Activated T-cell treated with anti-CD3 and anti-CD28 coated beads, Interleukin-2, amount 50 U/mL, for 72 hours (primary cell): ENCODE data around the gene ELF4. TPM values are rescaled to one million over a fixed set of nuclear protein-coding genes. Genes with fewer than 3 reads are reported as not detected.
"Not testable (repeated sequence)": the region's sequence is repeated elsewhere in the genome, so short reads cannot be mapped to it uniquely, and the experiment has no call there.

Source experiments
- ATAC-seq, 2 donors: fragments of 150-1000 bp; cut with Tn5 transposase; replicated peaks in 1 of 2; 2 replicates each; pipeline ENCODE4 v1.10.0; 2021; ENCODE audit warnings: moderate library complexity in 2 of 2, mild to moderate bottlenecking in 1 of 2
- DNase-seq, 2 donors: peaks; one replicate each; pipeline ENCODE4 v3.0.0; 2021 to 2022; ENCODE audit warnings: mixed read lengths in 1 of 2
- H3K27ac Mint-ChIP-seq: one replicate; pipeline ENCODE4 v1.8.0; 2022; ENCODE audit warnings: mild to moderate bottlenecking, moderate library complexity, mixed read lengths
- H3K27me3 Mint-ChIP-seq: one replicate; pipeline ENCODE4 v1.8.0; 2022; ENCODE audit warnings: low read depth, mixed read lengths
- H3K36me3 Mint-ChIP-seq, 2 donors: one replicate each; pipeline ENCODE4 v1.8.0; 2022; ENCODE audit warnings: mixed read lengths in 2 of 2, mild to moderate bottlenecking in 1 of 2; ENCODE audit not compliant: insufficient read depth in 2 of 2
- H3K4me1 Mint-ChIP-seq: one replicate; pipeline ENCODE4 v1.8.0; 2022; ENCODE audit warnings: low read depth, mixed read lengths
- H3K4me3 Mint-ChIP-seq, 2 donors: one replicate each; pipeline ENCODE4 v1.8.0; 2022; ENCODE audit warnings: mild to moderate bottlenecking in 2 of 2, mixed read lengths in 2 of 2, moderate library complexity in 2 of 2
- H3K9me3 Mint-ChIP-seq, 2 donors: one replicate each; pipeline ENCODE4 v1.8.0; 2022; ENCODE audit warnings: mixed read lengths in 2 of 2
- total RNA-seq, 2 donors: library from RNA; stranded (reverse); gene quantifications; one replicate each; pipeline ENCODE4 v1.2.3, GENCODE V29; 2022

The ELF4 gene
- total RNA-seq, 2 donors from 2014 or later: 37.9 to 41.0 TPM

GRCh38 chrX:130121505-130121800 lies 11.2 kb upstream of the ELF4 start:
- peaks cover 0 to 2% of the 10 kb centered on the region in 2 donors for H3K36me3 Mint-ChIP-seq
- peak overlapping the region; percentile 78 to 84 for H3K4me3 Mint-ChIP-seq

GRCh38 chrX:130120746-130121504 lies 10.6 kb upstream of the ELF4 start:
- Mint-ChIP-seq H3K36me3 (peaks cover 0 to 2% of the 10 kb centered on the region in 2 donors), H3K27me3 (no peaks in the 10 kb centered on the region), H3K9me3 (no peaks in the 10 kb centered on the region), H3K4me3 (peak overlapping the region; percentile 78 to 84), H3K4me1 (peaks cover 29% of the 10 kb centered on the region), H3K27ac (peak overlapping the region; percentile 89)
- ATAC-seq: peak; percentile 87 to 89
- peak; percentile 70 to 71 for DNase-seq

More at GRCh38 chrX:130121505-130121800, 11.2 kb upstream of the ELF4 start:
- ATAC-seq: no peak
- H3K9me3 Mint-ChIP-seq: no peaks in the 10 kb centered on the region
- H3K4me1 Mint-ChIP-seq: peaks cover 29% of the 10 kb centered on the region
- H3K27ac Mint-ChIP-seq: no peak overlapping the region
- H3K27me3 Mint-ChIP-seq: no peaks in the 10 kb centered on the region
- DNase-seq: no peak

- Mint-ChIP-seq H3K4me3 (peak overlapping the region; percentile 78 to 84), H3K27me3 (no peaks in the 10 kb centered on the region), H3K4me1 (peaks cover 33% of the 10 kb centered on the region), H3K27ac (no peak overlapping the region), H3K9me3 (no peaks in the 10 kb centered on the region), H3K36me3 (peaks cover 0 to 2% of the 10 kb centered on the region in 2 donors)
- DNase-seq: peak in 1 of 2 donors; percentile 16
- ATAC-seq: peak; percentile 38 to 43
Measured at GRCh38 chrX:130120321-130120731, 10.0 kb upstream of the ELF4 start.

GRCh38 chrX:130119312-130119898 lies 9.1 kb upstream of the ELF4 start:
- Mint-ChIP-seq H3K36me3 (no peaks in the 10 kb centered on the region), H3K27ac (no peak overlapping the region), H3K4me1 (peaks cover 42% of the 10 kb centered on the region), H3K4me3 (peak overlapping the region; percentile 78 to 84), H3K9me3 (no peaks in the 10 kb centered on the region), H3K27me3 (peaks cover 7% of the 10 kb centered on the region)
- DNase-seq (no peak), ATAC-seq (no peak)

GRCh38 chrX:130118441-130119311 lies 8.4 kb upstream of the ELF4 start:
- H3K27me3 Mint-ChIP-seq: peaks cover 7% of the 10 kb centered on the region
- H3K27ac Mint-ChIP-seq: no peak overlapping the region

GRCh38 chrX:130117166-130117565 lies 6.9 kb upstream of the ELF4 start:
- no peak overlapping the region for H3K27ac Mint-ChIP-seq
- no peaks in the 10 kb centered on the region for H3K9me3 Mint-ChIP-seq
- peaks cover 48% of the 10 kb centered on the region for H3K4me1 Mint-ChIP-seq
- peaks cover 7% of the 10 kb centered on the region for H3K27me3 Mint-ChIP-seq
- DNase-seq: no peak
- ATAC-seq: no peak
- H3K36me3 Mint-ChIP-seq: no peaks in the 10 kb centered on the region
- H3K4me3 Mint-ChIP-seq: no peak overlapping the region

More at GRCh38 chrX:130118441-130119311, 8.4 kb upstream of the ELF4 start:
- H3K9me3 Mint-ChIP-seq: no peaks in the 10 kb centered on the region
- DNase-seq (peak; percentile 13), ATAC-seq (peak; percentile 20 to 33)
- no peaks in the 10 kb centered on the region for H3K36me3 Mint-ChIP-seq
- peaks cover 48% of the 10 kb centered on the region for H3K4me1 Mint-ChIP-seq
- peak overlapping the region; percentile 50 to 59 for H3K4me3 Mint-ChIP-seq

- ATAC-seq: not testable (repeated sequence)
Measured at GRCh38 chrX:130115119-130115885, 5.0 kb upstream of the ELF4 start.

GRCh38 chrX:130114141-130114588 lies 3.9 kb upstream of the ELF4 start:
- H3K4me3 Mint-ChIP-seq: no peak overlapping the region
- no peaks in the 10 kb centered on the region for H3K9me3 Mint-ChIP-seq
- peaks cover 0 to under 1% of the 10 kb centered on the region in 2 donors for H3K36me3 Mint-ChIP-seq
- DNase-seq (no peak), ATAC-seq (no peak)
- no peak overlapping the region for H3K27ac Mint-ChIP-seq
- H3K4me1 Mint-ChIP-seq: peaks cover 39% of the 10 kb centered on the region
- peaks cover 7% of the 10 kb centered on the region for H3K27me3 Mint-ChIP-seq

More at GRCh38 chrX:130115119-130115885, 5.0 kb upstream of the ELF4 start:
- not testable (repeated sequence) for H3K36me3 Mint-ChIP-seq, H3K4me3 Mint-ChIP-seq, H3K27me3 Mint-ChIP-seq, H3K9me3 Mint-ChIP-seq, DNase-seq
- Mint-ChIP-seq H3K27ac (peak overlapping the region; percentile 11), H3K4me1 (peaks cover 48% of the 10 kb centered on the region)

GRCh38 chrX:130111220-130112154 lies 1.2 kb upstream of the ELF4 start:
- H3K27me3 Mint-ChIP-seq: peaks cover 7% of the 10 kb centered on the region
- no peaks in the 10 kb centered on the region for H3K9me3 Mint-ChIP-seq
- peaks cover 46% of the 10 kb centered on the region for H3K4me1 Mint-ChIP-seq
- ATAC-seq (no peak), DNase-seq (no peak)
- H3K4me3 Mint-ChIP-seq: peak overlapping the region; percentile 62 to 66
- peaks cover 0 to 1% of the 10 kb centered on the region in 2 donors for H3K36me3 Mint-ChIP-seq
- H3K27ac Mint-ChIP-seq: no peak overlapping the region

- Mint-ChIP-seq H3K36me3 (peaks cover 0 to 1% of the 10 kb centered on the region in 2 donors), H3K27ac (peak overlapping the region; percentile 94), H3K4me1 (peaks cover 42% of the 10 kb centered on the region), H3K27me3 (peaks cover 4% of the 10 kb centered on the region), H3K4me3 (peak overlapping the region; percentile 83 to 93), H3K9me3 (no peaks in the 10 kb centered on the region)
- peak in 1 of 2 donors; percentile 21 for DNase-seq
- ATAC-seq: peak in 1 of 2 donors; percentile 18
Measured at GRCh38 chrX:130109429-130110378, 593 bp downstream of the ELF4 start.
